ENCODE data around the gene CAMK1D. TPM values are rescaled to one million over a fixed set of nuclear protein-coding genes. Genes with fewer than 3 reads are reported as not detected.

CAMK1D gene
- total RNA-seq, 6 experiments from 2014 or later = 0.34 to 1.4 (median 0.43) TPM

- Mint-ChIP-seq H3K4me1 (ENCODE audit: low read depth) (no peaks in the 10 kb centered on the region), H3K27me3 (ENCODE audit: insufficient read depth) (peaks cover 7% of the 10 kb centered on the region), H3K36me3 (ENCODE audit: low read depth) (no peaks in the 10 kb centered on the region), H3K4me3 (no peak overlapping the region), H3K27ac (no peak overlapping the region), H3K9me3 (peaks cover 41% of the 10 kb centered on the region)
- TF ChIP-seq CTCF (IDR thresholded peaks at IDR 0.05) = no peak
- no peak for DNase-seq
Observed at GRCh38 chr10:12876266-12876665, 526.9 kb downstream of the CAMK1D start.

- no peak for DNase-seq
- no peak for TF ChIP-seq CTCF (IDR thresholded peaks at IDR 0.05)
- Mint-ChIP-seq H3K4me1 (ENCODE audit: low read depth) (no peaks in the 10 kb centered on the region), H3K4me3 (no peak overlapping the region), H3K9me3 (peaks cover 33% of the 10 kb centered on the region), H3K36me3 (ENCODE audit: low read depth) (no peaks in the 10 kb centered on the region), H3K27ac (no peak overlapping the region), H3K27me3 (ENCODE audit: insufficient read depth) (peaks cover 7% of the 10 kb centered on the region)
Observed at GRCh38 chr10:12877150-12877549, 527.8 kb downstream of the CAMK1D start.

DNA sequence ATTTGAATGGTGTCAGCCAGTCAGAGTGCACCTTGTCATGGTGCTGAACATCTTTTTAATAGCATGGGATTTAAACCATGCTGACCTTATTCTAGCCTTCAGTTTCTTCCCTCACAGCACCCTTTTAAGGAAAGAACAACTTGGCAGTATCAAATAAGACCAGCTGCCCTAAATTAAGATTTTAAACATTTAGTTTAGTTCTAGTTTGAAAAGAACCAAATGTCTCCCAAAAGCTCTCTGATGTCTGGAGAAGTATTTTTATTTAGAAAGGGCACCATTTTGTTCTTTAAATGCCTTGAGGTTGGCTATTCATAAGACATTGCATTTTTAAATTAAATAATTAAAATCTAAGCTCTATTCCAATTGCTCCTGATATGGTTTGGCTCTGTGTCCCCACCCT, 531.1 kb downstream of the CAMK1D start:
- H3K9me3 Mint-ChIP-seq = peaks cover 24% of the 10 kb centered on the region
- no peak for TF ChIP-seq CTCF (IDR thresholded peaks at IDR 0.05)

GRCh38 chr10:12884851-12885250, 535.5 kb downstream of the CAMK1D start:
- no peak overlapping the region for H3K27ac Mint-ChIP-seq
- no peaks in the 10 kb centered on the region for H3K4me1 Mint-ChIP-seq (ENCODE audit: low read depth)
- H3K27me3 Mint-ChIP-seq (ENCODE audit: insufficient read depth) = no peaks in the 10 kb centered on the region; the same call in none of the 2 replicates
- peaks cover 10% of the 10 kb centered on the region for H3K36me3 Mint-ChIP-seq (ENCODE audit: low read depth)
- DNase-seq = no peak
- peaks cover 46% of the 10 kb centered on the region for H3K9me3 Mint-ChIP-seq
- TF ChIP-seq CTCF (IDR thresholded peaks at IDR 0.05) = no peak
- no peak overlapping the region for H3K4me3 Mint-ChIP-seq

More for the DNA sequence above, 531.1 kb downstream of the CAMK1D start:
- H3K4me3 Mint-ChIP-seq = no peak overlapping the region
- peaks cover 7% of the 10 kb centered on the region for H3K27me3 Mint-ChIP-seq (ENCODE audit: insufficient read depth)
- no peaks in the 10 kb centered on the region for H3K4me1 Mint-ChIP-seq (ENCODE audit: low read depth)
- H3K36me3 Mint-ChIP-seq (ENCODE audit: low read depth) = 0 out of 2 replicates have a peak, but pooled peaks cover 4% of the 10 kb centered on the region
- no peak overlapping the region for H3K27ac Mint-ChIP-seq
- no peak for DNase-seq

Small RNA genes lying within 50 kb of the gene (microRNA-seq; reads per million reads assigned to microRNA genes)
- gene MIR4480 = not detected
- gene MIR4481 = not detected
- gene MIR548Q = not detected

Other genes starting within 250 kb of the CAMK1D start
- 10 to 100 TPM in 5 of 6 experiments, 1 to 10 TPM in 1; 9.3 to 11.2 (median 10.6) TPM for gene SEC61A2, start 219.9 kb upstream of the CAMK1D start, total RNA-seq (2021; fragmentation: NEBNext Ultra II Directional; extraction: Animal tissue kit (Norgen Biotek cat#: 25700))
- 10 to 100 TPM; 49.4 to 59.7 (median 51.1) TPM for gene NUDT5, start 153.7 kb upstream of the CAMK1D start, total RNA-seq (2021; fragmentation: NEBNext Ultra II Directional; extraction: Animal tissue kit (Norgen Biotek cat#: 25700))
- 100 to 1,000 TPM in 3 of 6 experiments, 10 to 100 TPM in 3; 90.9 to 116 (median 99.5) TPM for gene CDC123, start 153.4 kb upstream of the CAMK1D start, total RNA-seq (2021; fragmentation: NEBNext Ultra II Directional; extraction: Animal tissue kit (Norgen Biotek cat#: 25700))